GM18951 (cell line): ENCODE measurements around the gene FILIP1L.

Experiments
- POLR2A ChIP-seq: IDR thresholded peaks from 4 replicates; pipeline ENCODE4 v1.6.1; 2011; ENCODE audit warnings: mild to moderate bottlenecking; ENCODE audit not compliant: insufficient read length, insufficient read depth; ENCODE audit errors: extremely low read depth
- in situ Hi-C: fragments of 300-500 bp; cut with MboI; formaldehyde crosslinking; loops from one replicate; pipeline ENCODE4 v1.12.0; 2022; ENCODE audit warnings: low sequenced_read_pairs, mixed read lengths, inconsistent platforms; ENCODE audit not compliant: unreplicated experiment

FILIP1L gene

DNA sequence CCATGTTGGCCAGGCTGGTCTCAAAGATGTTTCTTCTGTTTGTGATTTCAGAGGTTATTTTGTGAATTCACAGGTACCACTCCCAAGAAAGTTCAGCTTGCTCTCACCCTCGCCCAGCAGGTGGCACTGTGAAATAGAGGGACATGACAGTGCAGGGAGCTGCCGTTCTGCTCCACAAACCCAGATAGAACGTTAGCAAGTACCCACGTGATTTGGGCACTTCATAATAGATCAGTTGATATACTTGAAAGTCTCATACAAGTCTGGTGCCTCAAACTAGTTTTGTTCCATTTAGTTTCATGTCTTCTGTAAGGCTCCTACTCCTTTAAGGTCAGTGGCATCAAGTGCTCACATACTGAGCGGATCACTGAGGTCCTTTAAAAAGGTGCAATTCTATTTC is 45.5 kb downstream of the FILIP1L start:
- in situ Hi-C loops = loop anchor here (10.0 kb wide), 1 partner anchor 186 kb away; no protein-coding TSS in a partner anchor
- no peak for TF ChIP-seq POLR2A

DNA sequence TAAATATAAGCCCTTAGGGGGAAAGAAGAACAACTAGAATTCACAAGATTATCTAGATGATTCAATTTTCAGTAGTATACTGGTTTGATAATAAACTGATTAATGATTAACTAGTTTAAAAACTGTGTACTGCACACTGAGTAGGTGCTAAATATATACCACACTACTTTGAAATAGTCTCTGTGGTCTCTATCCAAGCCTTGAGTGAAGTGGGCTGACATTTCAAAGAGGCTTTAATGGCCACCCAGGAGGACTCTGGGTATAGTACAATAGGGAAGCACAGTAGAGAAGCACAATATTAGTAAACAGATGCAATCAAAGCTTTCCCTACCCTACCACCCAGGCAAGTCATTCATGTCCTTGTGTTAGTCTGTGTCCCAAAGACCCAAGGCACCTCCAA is 46.7 kb downstream of the FILIP1L start:
- in situ Hi-C loops = loop anchor here (10.0 kb wide), 1 partner anchor 187 kb away; no protein-coding TSS in a partner anchor
- TF ChIP-seq POLR2A = no peak

DNA sequence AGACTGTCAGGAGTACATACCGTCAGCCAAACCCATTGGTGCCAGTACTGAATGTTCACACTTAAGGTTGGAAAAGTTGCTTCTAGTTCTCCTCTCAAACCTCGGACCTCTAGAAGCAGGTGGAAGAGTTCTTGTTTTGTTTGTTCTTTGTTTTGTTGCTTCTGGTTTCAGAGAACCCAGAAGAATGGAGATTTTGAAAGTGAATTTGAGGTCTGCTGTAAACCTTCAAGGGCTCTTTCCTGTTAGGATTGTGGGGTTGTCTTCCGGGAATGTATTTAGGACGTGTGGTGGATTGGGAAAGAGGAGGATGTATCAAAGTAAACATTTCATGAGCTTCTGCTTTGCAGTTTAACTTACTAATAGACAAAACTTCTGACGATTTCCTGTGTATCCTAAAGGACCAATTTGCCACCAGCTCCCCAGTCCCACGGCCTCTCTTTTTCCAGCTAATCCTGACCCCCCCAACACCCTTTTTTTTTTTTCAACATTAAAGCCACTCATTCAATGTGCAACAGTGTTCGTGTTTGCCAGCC is 50.3 kb downstream of the FILIP1L start:
- TF ChIP-seq POLR2A = no peak
- in situ Hi-C loops = loop anchor here (10.0 kb wide), 1 partner anchor 191 kb away; no protein-coding TSS in a partner anchor

- TF ChIP-seq POLR2A = no peak
- in situ Hi-C loops = loop anchor here (10.0 kb wide), 1 partner anchor 192 kb away; no protein-coding TSS in a partner anchor
Observed at GRCh38 chr3:100062665-100063064, 51.6 kb downstream of the FILIP1L start.

DNA sequence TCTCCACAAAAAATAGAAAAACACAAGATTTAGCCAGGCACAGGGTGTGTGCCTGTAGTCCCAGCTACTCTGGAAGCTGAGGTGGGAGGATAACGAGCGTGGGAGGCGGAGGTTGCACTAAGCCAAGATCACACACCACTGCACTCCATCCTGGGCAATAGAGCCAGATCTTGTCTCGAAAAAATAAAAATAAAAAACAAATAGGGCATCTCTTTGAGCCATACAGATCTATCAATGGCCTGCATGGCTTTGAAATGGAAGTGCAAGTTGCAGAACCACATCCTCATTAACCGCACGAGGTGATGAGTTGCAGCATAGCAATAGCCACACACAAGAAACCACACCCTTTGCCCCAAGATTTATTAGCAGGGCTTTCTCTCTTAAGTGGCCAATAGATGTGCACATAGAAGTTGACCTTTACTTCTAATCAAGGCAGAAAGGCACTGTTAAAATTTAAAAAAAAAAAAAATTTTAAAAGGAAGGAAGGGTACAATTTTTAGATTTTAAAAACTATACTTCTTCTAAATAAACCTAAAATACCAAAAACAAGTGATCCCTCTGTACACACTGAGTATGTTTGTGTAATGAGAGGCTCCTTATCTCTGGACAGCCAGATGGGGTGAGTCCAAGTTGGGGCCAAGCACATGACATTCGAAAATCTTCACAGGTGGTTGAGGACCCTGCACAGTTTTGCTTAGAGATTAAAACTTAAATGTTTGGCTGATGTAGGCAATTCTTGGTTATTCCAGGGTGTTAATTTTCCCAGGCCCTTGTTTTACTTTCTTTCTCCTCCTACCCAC is 53.4 kb downstream of the FILIP1L start:
- in situ Hi-C loops = loop anchor here (10.0 kb wide), 1 partner anchor 194 kb away; no protein-coding TSS in a partner anchor
- no peak for TF ChIP-seq POLR2A

GRCh38 chr3:100059472-100059871 is 54.8 kb downstream of the FILIP1L start:
- TF ChIP-seq POLR2A = no peak
- in situ Hi-C loops = loop anchor here (10.0 kb wide), 1 partner anchor 215 kb away; no protein-coding TSS in a partner anchor

- no peak for TF ChIP-seq POLR2A
- in situ Hi-C loops = loop anchor here (10.0 kb wide), 1 partner anchor 213 kb away; no protein-coding TSS in a partner anchor
Observed at GRCh38 chr3:100057716-100058575, 56.4 kb downstream of the FILIP1L start.

GRCh38 chr3:100053951-100054620 is 60.2 kb downstream of the FILIP1L start:
- in situ Hi-C loops = loop anchor here (10.0 kb wide), 1 partner anchor 209 kb away; no protein-coding TSS in a partner anchor
- no peak for TF ChIP-seq POLR2A

DNA sequence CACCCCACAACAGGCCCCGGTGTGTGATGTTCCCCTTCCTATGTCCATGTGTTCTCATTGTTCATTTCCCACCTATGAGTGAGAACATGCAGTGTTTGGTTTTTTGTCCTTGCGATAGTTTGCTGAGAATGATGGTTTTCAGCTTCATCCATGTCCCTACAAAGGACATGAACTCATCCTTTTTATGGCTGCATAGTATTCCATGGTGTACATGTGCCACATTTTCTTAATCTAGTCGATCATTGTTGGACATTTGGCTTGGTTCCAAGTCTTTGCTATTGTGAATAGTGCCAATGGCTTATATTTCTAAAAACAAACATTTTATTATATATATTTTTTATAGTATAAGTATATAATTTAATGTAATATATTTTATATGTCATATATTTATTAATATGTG is 62.8 kb downstream of the FILIP1L start:
- in situ Hi-C loops = loop anchor here (10.0 kb wide), 1 partner anchor 207 kb away; no protein-coding TSS in a partner anchor

DNA sequence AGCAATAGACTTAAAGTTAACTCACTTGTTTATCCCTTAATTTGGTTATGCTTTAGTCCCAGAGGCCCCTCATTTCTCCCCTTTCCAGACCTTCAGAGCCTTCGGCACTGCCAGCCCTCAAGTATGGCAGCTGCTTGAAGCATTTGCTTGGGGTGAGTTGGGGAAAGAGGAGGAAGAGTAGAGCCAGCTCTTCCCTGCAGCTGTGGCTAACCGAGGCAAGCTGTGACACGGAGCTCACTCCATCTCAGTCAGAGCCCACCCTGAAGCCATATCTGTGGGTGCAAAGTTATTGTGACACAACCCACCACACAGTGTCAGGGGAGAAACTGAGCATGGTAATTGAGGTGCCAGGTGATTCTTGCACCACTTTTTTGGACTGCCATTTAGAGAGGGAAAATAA is 66.1 kb downstream of the FILIP1L start:
- no peak for TF ChIP-seq POLR2A
- in situ Hi-C loops = no loop called here

DNA sequence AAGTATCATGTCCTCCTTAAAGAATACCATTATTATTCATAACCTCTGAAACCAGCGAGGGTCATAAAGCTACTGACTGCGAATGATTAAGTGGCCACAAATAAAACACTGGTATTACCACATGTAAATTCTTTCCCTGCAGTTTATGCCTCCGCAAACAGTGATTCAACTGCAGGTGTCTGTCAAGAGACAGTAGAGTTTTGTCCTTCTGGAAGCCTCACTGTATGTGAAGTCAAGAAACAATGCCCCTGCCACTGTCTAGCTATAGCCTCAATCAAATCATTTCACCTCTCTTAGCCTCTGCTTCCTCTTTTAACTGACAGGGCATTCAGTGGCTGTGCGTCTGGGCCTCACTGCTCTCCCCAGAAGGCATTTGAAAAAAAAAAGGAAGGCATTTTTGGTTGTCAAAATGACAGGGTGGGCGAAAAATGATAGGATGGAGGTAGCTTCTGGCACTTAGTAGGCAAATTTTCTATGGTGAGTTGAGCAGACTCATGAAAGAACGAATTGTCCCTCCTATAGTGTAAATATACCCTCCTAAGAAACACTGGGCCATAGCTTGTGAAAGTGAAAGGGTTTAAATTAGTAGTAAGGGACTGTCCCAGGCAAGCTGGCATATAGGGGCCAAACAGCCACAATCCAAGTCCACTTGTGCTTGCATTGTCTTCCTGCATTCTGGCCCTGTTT is 66.7 kb downstream of the FILIP1L start:
- in situ Hi-C loops = no loop called here
- TF ChIP-seq POLR2A = no peak

DNA sequence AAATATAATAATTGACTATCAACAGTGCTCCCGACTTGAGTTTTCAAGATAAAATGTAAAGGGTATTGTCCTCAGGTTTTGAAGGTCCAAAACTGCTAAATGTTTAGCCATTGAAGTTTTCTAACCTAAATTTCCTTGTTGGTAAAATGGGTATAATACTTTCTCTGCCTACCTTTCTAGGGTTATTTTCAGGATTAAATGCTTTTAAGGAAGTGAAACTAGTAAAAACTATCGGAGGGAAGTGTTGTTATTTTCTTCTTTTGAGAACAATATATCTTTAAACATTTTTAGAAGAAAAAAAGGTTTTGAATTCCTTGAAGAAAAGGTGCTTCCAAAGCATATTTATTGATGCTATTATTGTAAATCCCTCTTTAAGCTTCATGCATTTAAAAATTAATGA is 67.3 kb downstream of the FILIP1L start:
- no peak for TF ChIP-seq POLR2A
- in situ Hi-C loops = no loop called here
